NCI-H748 (cell line): ENCODE results near the gene LIMCH1.
A peak's percentile ranks its signal among the peaks of the same experiment; 100 is the strongest.
"Not testable (repeated sequence)": the region's sequence is repeated elsewhere in the genome, so short reads cannot be mapped to it uniquely, and the experiment has no call there.

Experiments
- DNase-seq: peaks from one replicate; lab custom pipeline; 2025; ENCODE audit not compliant: unreplicated experiment; lab: John Stamatoyannopoulos, UW

The LIMCH1 gene

GRCh38 chr4:41638866-41639265 is 100.9 kb downstream of the LIMCH1 start:
- no peak for DNase-seq

- no peak for DNase-seq
These were observed 101.3 kb downstream of the LIMCH1 start for GRCh38 chr4:41639291-41639690.

- DNase-seq, result no peak
These were observed 102.9 kb downstream of the LIMCH1 start for GRCh38 chr4:41640906-41641305.

GRCh38 chr4:41642746-41643145 is 104.8 kb downstream of the LIMCH1 start:
- not testable (repeated sequence) for DNase-seq

- no peak for DNase-seq
These were observed 105.4 kb downstream of the LIMCH1 start for GRCh38 chr4:41643331-41643730.

- DNase-seq, result no peak
These were observed 106.4 kb downstream of the LIMCH1 start for GRCh38 chr4:41644288-41644914.

- no peak for DNase-seq
These were observed 106.9 kb downstream of the LIMCH1 start for GRCh38 chr4:41644915-41645295.

GRCh38 chr4:41645728-41646390 is 107.9 kb downstream of the LIMCH1 start:
- no peak for DNase-seq

GRCh38 chr4:41646862-41647261 is 108.9 kb downstream of the LIMCH1 start:
- DNase-seq, result no peak

GRCh38 chr4:41647383-41647782 is 109.4 kb downstream of the LIMCH1 start:
- DNase-seq, result no peak

GRCh38 chr4:41651150-41651549 is 113.2 kb downstream of the LIMCH1 start:
- not testable (repeated sequence) for DNase-seq

- DNase-seq, result no peak
These were observed 115.0 kb downstream of the LIMCH1 start for GRCh38 chr4:41652971-41653370.

GRCh38 chr4:41653523-41653922 is 115.6 kb downstream of the LIMCH1 start:
- DNase-seq, result no peak

- no peak for DNase-seq
These were observed 117.2 kb downstream of the LIMCH1 start for GRCh38 chr4:41655177-41655576.

GRCh38 chr4:41656106-41656505 is 118.1 kb downstream of the LIMCH1 start:
- no peak for DNase-seq

- DNase-seq, result no peak
These were observed 118.9 kb downstream of the LIMCH1 start for GRCh38 chr4:41656572-41657520.

- DNase-seq, result no peak
These were observed 119.6 kb downstream of the LIMCH1 start for GRCh38 chr4:41657561-41657960.

- peak; percentile 51 for DNase-seq
These were observed 120.2 kb downstream of the LIMCH1 start for GRCh38 chr4:41658163-41658562.

GRCh38 chr4:41660352-41660751 is 122.4 kb downstream of the LIMCH1 start:
- no peak for DNase-seq

- peak; percentile 41 for DNase-seq
These were observed 123.6 kb downstream of the LIMCH1 start for GRCh38 chr4:41661442-41662076.

GRCh38 chr4:41665636-41666207 is 127.8 kb downstream of the LIMCH1 start:
- no peak for DNase-seq
